HepG2 (cell line): ENCODE data around the gene SLC7A10. TPM values are rescaled to one million over a fixed set of nuclear protein-coding genes. Genes with fewer than 3 reads are reported as not detected.

ENCODE experiments used
- ATAC-seq: fragments of 200-7000 bp; cut with Tn5 transposase; 3 replicates; pipeline ENCODE4 v1.9.1; 2020; ENCODE audit warnings: mild to moderate bottlenecking, moderate library complexity
- BruUV-seq: library from RNA; stranded (reverse); fragments of 400-500 nt; replicated peaks from 2 replicates; lab custom pipeline; 2021; lab: Mats Ljungman, UMichigan
- CTCF ChIA-PET: fragments of 300-600 bp; formaldehyde crosslinking; extraction: SDS; loops from one replicate; lab custom pipeline; 2021; ENCODE audit warnings: low total read pairs, inconsistent platforms, low intra/inter-chr PET ratio; lab: Yijun Ruan, JAX
- POLR2A ChIA-PET: fragments of 350-600 bp; sonication (Branson Sonifier 250); formaldehyde crosslinking; loops from one replicate; lab custom pipeline; 2020; ENCODE audit warnings: antibody characterized with exemption, inconsistent platforms; lab: Yijun Ruan, JAX
- DNase-seq: peaks from one replicate; pipeline ENCODE4 v3.0.0-alpha.2; 2015; ENCODE audit warnings: low spot score
- FAIRE-seq: peaks from 3 replicates; lab custom pipeline; 2011; peaks lifted over from hg19 to GRCh38; lab: Jason Lieb, UNC
- H2AFZ ChIP-seq: one replicate; pipeline ENCODE4 v1.6.1; 2011; ENCODE audit warnings: low read length, inconsistent platforms
- H3K27ac ChIP-seq: fragments of 300-600 bp; 3 replicates; pipeline ENCODE4 v1.8.0; 2011; ENCODE audit warnings: mixed run types, mild to moderate bottlenecking, mixed read lengths, low read length, inconsistent platforms; ENCODE audit not compliant: insufficient read depth; ENCODE audit errors: extremely low read length
- H3K27me3 ChIP-seq, 2 experiments: fragments of 200-600 bp in 1 of 2; 2 replicates in 1 of 2; 3 replicates in 1 of 2; pipeline versions ENCODE4 v1.6.0 to v1.8.0; 2011; ENCODE audit warnings: low read length in 2 of 2, mild to moderate bottlenecking in 2 of 2, moderate library complexity in 2 of 2, inconsistent platforms in 1 of 2; ENCODE audit not compliant: insufficient read depth in 2 of 2, control insufficient read depth in 1 of 2
- H3K36me3 ChIP-seq, 2 experiments: fragments of 200-600 bp in 1 of 2; replicated peaks in 1 of 2; 2 replicates in 1 of 2; 3 replicates in 1 of 2; pipeline versions ENCODE4 v1.5.1 to v1.8.0; 2011; ENCODE audit warnings: low read length in 2 of 2, inconsistent platforms in 1 of 2; ENCODE audit not compliant: insufficient read depth in 2 of 2, control insufficient read depth in 1 of 2
- H3K4me1 ChIP-seq: 2 replicates; pipeline ENCODE4 v1.5.1; 2012; ENCODE audit warnings: low read length, inconsistent platforms; ENCODE audit not compliant: insufficient read depth
- H3K4me2 ChIP-seq: 2 replicates; pipeline ENCODE4 v1.6.0; 2011; ENCODE audit warnings: low read depth, low read length, inconsistent platforms
- H3K4me3 ChIP-seq, 3 experiments: fragments of 200-600 bp in 1 of 3; sonication (generic), shearing (Covaris generic) in 1 of 3; replicated peaks in 1 of 3; 2 replicates each; pipeline ENCODE4 v1.5.1; 2011 to 2016; ENCODE audit warnings: low read length in 3 of 3, inconsistent platforms in 2 of 3, low read depth in 2 of 3, mild to moderate bottlenecking in 2 of 3, control low read depth in 1 of 3, mixed read lengths in 1 of 3; ENCODE audit not compliant: insufficient read depth in 1 of 3
- H3K79me2 ChIP-seq: one replicate; pipeline ENCODE4 v1.6.1; 2011; ENCODE audit warnings: low read length, inconsistent platforms; ENCODE audit not compliant: insufficient read depth
- H3K9ac ChIP-seq: 2 replicates; pipeline ENCODE4 v1.6.0; 2011; ENCODE audit warnings: mild to moderate bottlenecking, low read depth, low read length, inconsistent platforms; ENCODE audit not compliant: insufficient read depth
- H3K9me3 ChIP-seq: 2 replicates; pipeline ENCODE4 v1.5.1; 2012; ENCODE audit warnings: mild to moderate bottlenecking, low read length
- H4K20me1 ChIP-seq: 2 replicates; pipeline ENCODE4 v1.6.0; 2011; ENCODE audit warnings: inconsistent platforms, mild to moderate bottlenecking, low read length, moderate library complexity; ENCODE audit not compliant: insufficient read depth
- ATAD3A ChIP-seq: sonication (generic); formaldehyde crosslinking; IDR thresholded peaks from 2 replicates; pipeline ENCODE4 v1.4.0; 2020; ENCODE audit warnings: missing genetic modification reagents
- BHLHE40 ChIP-seq: IDR thresholded peaks from 2 replicates; pipeline ENCODE4 v1.6.1; 2011; ENCODE audit warnings: low read length, improper control_type of control experiment
- CHCHD3 ChIP-seq: sonication (generic); formaldehyde crosslinking; IDR thresholded peaks from 2 replicates; pipeline ENCODE4 v1.8.0; 2022; ENCODE audit warnings: mild to moderate bottlenecking, missing genetic modification reagents, moderate library complexity
- FOSL2 ChIP-seq: sonication (generic); formaldehyde crosslinking; IDR thresholded peaks from 2 replicates; pipeline ENCODE4 v1.4.0; 2020; ENCODE audit warnings: missing genetic modification reagents
- FOXK2 ChIP-seq: fragments of 450-650 bp; IDR thresholded peaks from 2 replicates; pipeline ENCODE4 v1.6.1; 2016
- HOXA3 ChIP-seq: sonication (generic); formaldehyde crosslinking; IDR thresholded peaks from 2 replicates; pipeline ENCODE4 v1.5.0; 2020; ENCODE audit warnings: missing genetic modification reagents
- HOXA7 ChIP-seq: sonication (generic); formaldehyde crosslinking; IDR thresholded peaks from 2 replicates; pipeline ENCODE4 v1.8.1; 2022; ENCODE audit warnings: mild to moderate bottlenecking, missing genetic modification reagents, moderate library complexity
- KLF13 ChIP-seq: sonication (generic); formaldehyde crosslinking; IDR thresholded peaks from 2 replicates; pipeline ENCODE4 v1.4.0; 2020; ENCODE audit warnings: mild to moderate bottlenecking, missing genetic modification reagents
- POLR2AphosphoS5 ChIP-seq: IDR thresholded peaks from 2 replicates; pipeline ENCODE4 v1.6.1; 2012; ENCODE audit warnings: low read depth, low read length
- REXO4 ChIP-seq: sonication (generic); formaldehyde crosslinking; IDR thresholded peaks from 2 replicates; pipeline ENCODE4 v1.8.0; 2022; ENCODE audit warnings: missing genetic modification reagents, mild to moderate bottlenecking, borderline replicate concordance
- SP2 ChIP-seq: sonication (generic); formaldehyde crosslinking; IDR thresholded peaks from 2 replicates; pipeline ENCODE4 v1.5.1; 2020; ENCODE audit warnings: mild to moderate bottlenecking, missing genetic modification reagents
- TARDBP ChIP-seq: sonication (generic); formaldehyde crosslinking; IDR thresholded peaks from 2 replicates; pipeline ENCODE4 v1.8.0; 2022; ENCODE audit warnings: mild to moderate bottlenecking, missing genetic modification reagents
- YY1 ChIP-seq: IDR thresholded peaks from 2 replicates; pipeline ENCODE4 v1.6.1; 2011; ENCODE audit warnings: low read length, low read depth, moderate library complexity, mild to moderate bottlenecking; ENCODE audit not compliant: insufficient read depth, insufficient replicate concordance
- ZNF562 ChIP-seq: sonication (generic); formaldehyde crosslinking; IDR thresholded peaks from 2 replicates; pipeline ENCODE4 v1.8.0; 2022; ENCODE audit warnings: missing genetic modification reagents, borderline replicate concordance
- ZNF737 ChIP-seq: sonication (generic); formaldehyde crosslinking; IDR thresholded peaks from 2 replicates; pipeline ENCODE4 v1.5.0; 2020; ENCODE audit warnings: missing genetic modification reagents, mild to moderate bottlenecking, borderline replicate concordance
- ZNF878 ChIP-seq: sonication (generic); formaldehyde crosslinking; IDR thresholded peaks from 2 replicates; pipeline ENCODE4 v1.8.1; 2023; ENCODE audit warnings: mild to moderate bottlenecking, missing genetic modification reagents, moderate library complexity
- WGBS: methylation state at CpG from one replicate; pipeline ENCODE4 v1.1.6; 2017; ENCODE audit warnings: low lambda C conversion rate; 5-methylcytosine and 5-hydroxymethylcytosine counted together
- in situ Hi-C: cut with HindIII; loops from 2 replicates; pipeline ENCODE4 v1.10.0; 2017; ENCODE audit warnings: low pct_unique_long_range_greater_than_20kb; ENCODE audit not compliant: extremely low pct_ligation_motif_present
- intact Hi-C: fragments of 100-400 bp; cut with micrococcal nuclease; formaldehyde crosslinking; loops from one replicate; pipeline ENCODE4 v1.10.0; 2022; ENCODE audit not compliant: unreplicated experiment
- polyA plus RNA-seq, 8 experiments: library from polyadenylated mRNA; depleted of rRNA in 3 of 8; stranded (reverse) in 7 of 8; unstranded in 1 of 8; fragments of >200 nt; fragmentation: Illumina TruSeq in 4 of 8; extraction: Trizol in 4 of 8; gene quantifications; 2 replicates each; pipeline versions ENCODE4 v1.2.1 to v1.2.3, GENCODE V29; 2011 to 2016; ENCODE audit warnings: low read depth in 4 of 8, missing spikeins in 1 of 8, mixed read lengths in 1 of 8; ENCODE audit not compliant: insufficient read depth in 1 of 8
- total RNA-seq, 5 experiments: library from RNA; depleted of rRNA; stranded (reverse); fragments of >200 nt; fragmentation: Illumina TruSeq; extraction: Trizol; gene quantifications; 2 replicates each; pipeline ENCODE4 v1.2.3, GENCODE V29; 2016; ENCODE audit warnings: low read depth in 1 of 5
- TF ChIP-seq, protein P1 (sequence below): sonication (generic); formaldehyde crosslinking; IDR thresholded peaks from 2 replicates; pipeline ENCODE4 v1.5.0; 2020; ENCODE audit warnings: missing genetic modification reagents
- TF ChIP-seq, protein P2 (sequence below): sonication (generic); formaldehyde crosslinking; IDR thresholded peaks from 2 replicates; pipeline ENCODE4 v1.5.1; 2020; ENCODE audit warnings: mild to moderate bottlenecking, missing genetic modification reagents, moderate library complexity

The SLC7A10 gene
- total and polyA plus RNA-seq, 2 of the 13 experiments (the other 11 are each of a cell fraction or from before 2014, with no cell fraction given): 1.1 to 2.2 TPM

DNA sequence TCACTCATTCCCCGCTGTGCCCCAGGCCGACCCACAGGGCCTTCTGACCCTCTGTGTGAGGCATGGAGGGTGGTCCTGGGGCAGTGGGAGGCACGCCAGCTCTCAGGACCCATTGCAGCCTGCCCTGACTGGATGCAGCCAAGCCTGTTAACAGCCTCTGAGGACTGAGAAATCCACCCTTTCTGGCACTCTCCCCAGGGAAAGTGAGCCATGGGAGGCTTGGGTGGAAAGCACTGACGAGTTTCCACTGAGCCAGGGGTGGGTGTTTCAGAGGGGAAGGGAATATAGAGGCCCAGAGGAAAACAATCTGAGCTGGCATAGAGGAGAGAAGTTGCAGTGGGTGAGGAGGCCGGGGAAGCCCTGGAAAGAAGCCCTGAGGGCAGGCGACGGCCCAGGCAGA, 30.6 kb upstream of the SLC7A10 start:
- Histone ChIP-seq H2AFZ (no peak overlapping the region), H3K4me1 (peaks cover 44% of the 10 kb centered on the region), H3K4me2 (no peak overlapping the region), H3K27ac (no peak overlapping the region), H3K27me3 (peaks cover 9 to 30% of the 10 kb centered on the region in 2 experiments; a peak in 4 of 5 replicates), H3K36me3 (no peaks in the 10 kb centered on the region), H3K9ac (no peak overlapping the region), H4K20me1 (no peaks in the 10 kb centered on the region), H3K4me3 (no peak overlapping the region), H3K9me3 (peaks cover 5% of the 10 kb centered on the region), H3K79me2 (no peaks in the 10 kb centered on the region)
- CTCF ChIA-PET: no interaction called here
- POLR2A ChIA-PET: no interaction called here
- ATAC-seq (no peak), FAIRE-seq (no peak), DNase-seq (no peak)
- in situ Hi-C loops (no loop called here), intact Hi-C loops (no loop called here)
- TF ChIP-seq SP2 (CRISPR knock-in tag) (no peak), YY1 (no peak), HOXA7 (no peak), FOSL2 (no peak), KLF13 (CRISPR knock-in tag) (no peak), ATAD3A (CRISPR knock-in tag) (no peak), HOXA3 (CRISPR knock-in tag) (no peak), ZNF562 (CRISPR knock-in tag) (no peak), ZNF878 (CRISPR knock-in tag) (no peak), REXO4 (CRISPR knock-in tag) (no peak), CHCHD3 (CRISPR knock-in tag) (no peak), BHLHE40 (no peak), ZNF737 (CRISPR knock-in tag) (no peak), POLR2AphosphoS5 (no peak), TARDBP (CRISPR knock-in tag) (no peak), FOXK2 (no peak)
- TF ChIP-seq, protein P1, sequence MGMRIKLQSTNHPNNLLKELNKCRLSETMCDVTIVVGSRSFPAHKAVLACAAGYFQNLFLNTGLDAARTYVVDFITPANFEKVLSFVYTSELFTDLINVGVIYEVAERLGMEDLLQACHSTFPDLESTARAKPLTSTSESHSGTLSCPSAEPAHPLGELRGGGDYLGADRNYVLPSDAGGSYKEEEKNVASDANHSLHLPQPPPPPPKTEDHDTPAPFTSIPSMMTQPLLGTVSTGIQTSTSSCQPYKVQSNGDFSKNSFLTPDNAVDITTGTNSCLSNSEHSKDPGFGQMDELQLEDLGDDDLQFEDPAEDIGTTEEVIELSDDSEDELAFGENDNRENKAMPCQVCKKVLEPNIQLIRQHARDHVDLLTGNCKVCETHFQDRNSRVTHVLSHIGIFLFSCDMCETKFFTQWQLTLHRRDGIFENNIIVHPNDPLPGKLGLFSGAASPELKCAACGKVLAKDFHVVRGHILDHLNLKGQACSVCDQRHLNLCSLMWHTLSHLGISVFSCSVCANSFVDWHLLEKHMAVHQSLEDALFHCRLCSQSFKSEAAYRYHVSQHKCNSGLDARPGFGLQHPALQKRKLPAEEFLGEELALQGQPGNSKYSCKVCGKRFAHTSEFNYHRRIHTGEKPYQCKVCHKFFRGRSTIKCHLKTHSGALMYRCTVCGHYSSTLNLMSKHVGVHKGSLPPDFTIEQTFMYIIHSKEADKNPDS (CRISPR knock-in tag): no peak
- TF ChIP-seq, protein P2, sequence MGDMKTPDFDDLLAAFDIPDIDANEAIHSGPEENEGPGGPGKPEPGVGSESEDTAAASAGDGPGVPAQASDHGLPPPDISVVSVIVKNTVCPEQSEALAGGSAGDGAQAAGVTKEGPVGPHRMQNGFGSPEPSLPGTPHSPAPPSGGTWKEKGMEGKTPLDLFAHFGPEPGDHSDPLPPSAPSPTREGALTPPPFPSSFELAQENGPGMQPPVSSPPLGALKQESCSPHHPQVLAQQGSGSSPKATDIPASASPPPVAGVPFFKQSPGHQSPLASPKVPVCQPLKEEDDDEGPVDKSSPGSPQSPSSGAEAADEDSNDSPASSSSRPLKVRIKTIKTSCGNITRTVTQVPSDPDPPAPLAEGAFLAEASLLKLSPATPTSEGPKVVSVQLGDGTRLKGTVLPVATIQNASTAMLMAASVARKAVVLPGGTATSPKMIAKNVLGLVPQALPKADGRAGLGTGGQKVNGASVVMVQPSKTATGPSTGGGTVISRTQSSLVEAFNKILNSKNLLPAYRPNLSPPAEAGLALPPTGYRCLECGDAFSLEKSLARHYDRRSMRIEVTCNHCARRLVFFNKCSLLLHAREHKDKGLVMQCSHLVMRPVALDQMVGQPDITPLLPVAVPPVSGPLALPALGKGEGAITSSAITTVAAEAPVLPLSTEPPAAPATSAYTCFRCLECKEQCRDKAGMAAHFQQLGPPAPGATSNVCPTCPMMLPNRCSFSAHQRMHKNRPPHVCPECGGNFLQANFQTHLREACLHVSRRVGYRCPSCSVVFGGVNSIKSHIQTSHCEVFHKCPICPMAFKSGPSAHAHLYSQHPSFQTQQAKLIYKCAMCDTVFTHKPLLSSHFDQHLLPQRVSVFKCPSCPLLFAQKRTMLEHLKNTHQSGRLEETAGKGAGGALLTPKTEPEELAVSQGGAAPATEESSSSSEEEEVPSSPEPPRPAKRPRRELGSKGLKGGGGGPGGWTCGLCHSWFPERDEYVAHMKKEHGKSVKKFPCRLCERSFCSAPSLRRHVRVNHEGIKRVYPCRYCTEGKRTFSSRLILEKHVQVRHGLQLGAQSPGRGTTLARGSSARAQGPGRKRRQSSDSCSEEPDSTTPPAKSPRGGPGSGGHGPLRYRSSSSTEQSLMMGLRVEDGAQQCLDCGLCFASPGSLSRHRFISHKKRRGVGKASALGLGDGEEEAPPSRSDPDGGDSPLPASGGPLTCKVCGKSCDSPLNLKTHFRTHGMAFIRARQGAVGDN (CRISPR knock-in tag): no peak; the same call in 1 of the 2 replicates
- WGBS: 31% methylated on average over 4 of the region's 7 CpGs
- no TSS peak for BruUV-seq
